ENCODE results near the gene PLEKHA6.
"Not testable (repeated sequence)": the region's sequence is repeated elsewhere in the genome, so short reads cannot be mapped to it uniquely, and the experiment has no call there.

PLEKHA6 gene

DNA sequence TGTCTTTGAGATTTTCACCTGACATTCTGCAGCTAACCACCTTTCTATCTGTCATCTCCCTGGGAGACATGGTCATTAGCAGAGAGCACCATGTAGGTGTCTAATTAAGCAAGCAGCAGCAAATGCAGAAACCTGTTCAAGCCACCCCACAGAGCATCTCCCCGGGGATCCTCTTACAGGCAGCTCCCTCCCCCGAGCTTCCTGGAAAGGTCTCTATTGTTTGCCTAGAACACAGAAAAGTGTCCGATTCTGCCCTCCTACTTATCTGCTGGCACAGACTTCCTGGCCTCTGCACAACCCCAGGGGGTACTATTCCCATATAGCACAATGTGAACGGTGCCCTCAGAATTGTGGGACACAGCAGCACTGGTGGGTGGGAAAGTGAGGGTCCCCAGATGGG is 46.1 kb downstream of the PLEKHA6 start:
- no peak for DNase-seq
- ATAC-seq, result no peak

DNA sequence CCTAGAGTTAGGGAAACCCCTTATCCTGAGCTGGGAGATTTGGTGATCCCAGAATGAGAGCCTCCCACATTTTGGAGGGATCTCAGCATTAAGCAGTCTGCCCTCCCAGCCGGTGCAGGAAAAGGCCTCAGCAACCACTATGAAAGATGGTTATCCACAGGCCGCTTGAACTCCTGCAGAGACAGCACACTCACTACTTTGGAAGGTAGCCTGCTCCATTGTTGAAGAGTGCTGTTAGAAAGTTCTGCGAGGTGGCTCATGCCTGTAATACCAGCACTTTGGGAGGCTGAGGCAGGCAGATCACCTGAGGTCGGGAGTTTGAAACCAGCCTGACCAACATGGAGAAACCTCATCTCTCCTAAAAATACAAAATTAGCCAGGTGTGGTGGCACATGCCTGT is 48.8 kb downstream of the PLEKHA6 start:
- ATAC-seq, result not testable (repeated sequence)

DNA sequence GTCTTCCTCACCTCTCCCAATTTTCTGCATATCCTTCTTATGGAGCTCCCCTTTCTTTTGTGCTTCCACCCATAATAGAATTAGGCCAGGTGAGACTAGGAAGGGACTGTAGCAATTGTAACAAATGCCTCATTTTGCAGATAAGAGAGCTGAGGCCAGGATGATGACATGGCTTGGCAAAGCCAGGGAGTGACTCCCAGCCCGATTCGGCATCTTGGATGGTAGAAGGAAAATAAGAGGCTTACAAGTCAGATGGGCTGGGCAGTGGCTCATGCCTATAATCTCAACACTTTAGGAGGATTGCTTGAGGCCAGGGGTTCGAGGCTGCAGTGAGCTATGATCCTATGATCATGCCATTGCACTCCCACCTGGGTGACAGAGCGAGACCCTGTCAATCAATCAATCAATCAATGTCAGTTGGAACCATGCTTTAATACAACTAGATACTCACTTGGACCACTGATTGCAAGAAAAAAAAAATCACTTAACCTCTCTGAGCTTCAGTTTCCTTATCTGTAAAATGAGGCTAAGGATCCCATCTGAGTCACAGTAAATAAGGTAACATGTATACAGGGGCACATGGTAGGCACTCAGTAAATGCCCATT is 51.6 kb downstream of the PLEKHA6 start:
- ATAC-seq, result no peak

More for the DNA sequence above, 48.8 kb downstream of the PLEKHA6 start:
- DNase-seq, result not testable (repeated sequence)

DNA sequence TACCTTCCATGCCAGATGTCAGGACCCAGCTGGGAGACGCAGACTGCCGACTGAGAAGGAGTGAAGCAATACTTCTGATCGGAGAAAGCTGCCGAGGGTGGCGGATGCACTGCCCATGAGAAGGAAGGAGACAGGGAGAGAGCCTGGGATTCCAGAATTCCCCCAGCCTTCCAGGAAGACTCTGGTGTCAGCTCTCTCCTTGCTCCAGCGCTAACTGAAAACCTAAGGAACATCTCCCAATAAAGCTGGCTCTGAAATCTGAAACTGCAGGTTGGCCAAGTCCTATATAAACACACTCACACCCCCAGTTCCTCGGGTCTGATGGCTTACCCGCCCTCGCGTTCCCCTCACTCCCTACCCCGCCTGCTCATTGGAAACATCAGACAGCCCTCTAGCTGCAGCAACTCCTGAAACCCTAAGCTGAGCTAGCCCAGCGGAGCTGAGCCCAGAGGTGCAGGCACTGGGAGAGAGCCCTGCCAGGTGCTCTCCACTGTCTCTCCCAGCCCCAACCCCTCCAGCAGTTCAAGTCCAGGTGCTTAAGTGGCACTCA is 52.3 kb downstream of the PLEKHA6 start:
- ATAC-seq (no peak), DNase-seq (no peak)

More for the DNA sequence above, 51.6 kb downstream of the PLEKHA6 start:
- DNase-seq, result no peak

DNA sequence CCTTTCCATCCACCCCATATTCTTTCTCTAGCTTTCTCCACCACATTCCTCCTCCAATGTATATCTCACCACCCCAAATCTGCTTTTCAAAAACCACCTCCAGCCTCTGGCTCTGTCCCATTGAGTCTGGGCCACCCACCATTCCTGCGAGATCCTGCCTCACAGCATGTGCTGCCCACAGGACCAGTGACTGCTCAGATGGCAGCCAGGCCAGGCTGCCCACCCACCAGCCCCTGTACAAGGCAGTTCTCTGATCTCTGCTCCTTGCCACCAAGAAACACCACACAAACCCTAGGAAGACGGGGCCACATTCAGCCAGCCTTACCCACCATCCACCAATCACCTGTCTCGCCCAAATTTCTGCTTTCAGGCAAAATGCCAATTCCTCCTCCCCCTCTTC is 53.7 kb downstream of the PLEKHA6 start:
- ATAC-seq (no peak), DNase-seq (no peak)

DNA sequence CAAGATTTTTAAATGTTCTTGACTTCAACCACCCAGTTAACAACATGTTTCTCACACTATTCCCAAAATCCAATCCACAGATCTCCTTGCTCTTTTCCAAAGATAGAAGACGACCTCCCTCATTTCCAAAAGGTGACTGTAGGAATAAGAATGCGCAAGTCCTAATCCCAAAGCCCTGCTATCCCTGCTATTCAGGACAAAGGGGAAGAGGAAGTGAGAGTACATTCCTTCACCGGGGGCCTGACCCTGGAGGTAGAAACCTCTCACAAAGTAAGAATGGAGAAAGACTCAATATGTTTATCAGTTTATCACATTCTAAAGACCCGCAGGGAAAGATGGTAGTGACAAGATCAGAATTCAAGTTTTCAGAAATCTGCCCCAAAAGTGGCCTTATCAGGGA is 55.7 kb downstream of the PLEKHA6 start:
- DNase-seq (no peak), ATAC-seq (no peak)

DNA sequence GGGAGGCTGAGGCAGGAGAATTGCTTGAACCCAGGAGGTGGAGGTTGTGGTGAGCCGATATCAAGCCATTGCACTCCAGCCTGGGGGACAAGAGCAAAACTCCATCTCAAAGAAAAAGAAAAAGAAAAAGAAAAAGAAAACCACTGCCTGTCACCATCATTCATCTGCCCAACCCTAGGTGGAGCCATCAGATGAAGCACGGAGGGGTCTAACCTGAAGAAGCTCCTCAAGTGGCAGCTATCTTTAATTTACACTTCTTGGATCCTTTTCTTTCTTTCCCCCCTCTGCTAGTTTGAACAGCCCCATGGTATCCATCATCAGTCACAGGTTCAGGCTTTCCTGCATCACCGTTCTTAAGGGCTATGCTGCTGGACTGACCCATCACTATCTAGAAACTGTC is 57.0 kb downstream of the PLEKHA6 start:
- DNase-seq (no peak), ATAC-seq (no peak)

DNA sequence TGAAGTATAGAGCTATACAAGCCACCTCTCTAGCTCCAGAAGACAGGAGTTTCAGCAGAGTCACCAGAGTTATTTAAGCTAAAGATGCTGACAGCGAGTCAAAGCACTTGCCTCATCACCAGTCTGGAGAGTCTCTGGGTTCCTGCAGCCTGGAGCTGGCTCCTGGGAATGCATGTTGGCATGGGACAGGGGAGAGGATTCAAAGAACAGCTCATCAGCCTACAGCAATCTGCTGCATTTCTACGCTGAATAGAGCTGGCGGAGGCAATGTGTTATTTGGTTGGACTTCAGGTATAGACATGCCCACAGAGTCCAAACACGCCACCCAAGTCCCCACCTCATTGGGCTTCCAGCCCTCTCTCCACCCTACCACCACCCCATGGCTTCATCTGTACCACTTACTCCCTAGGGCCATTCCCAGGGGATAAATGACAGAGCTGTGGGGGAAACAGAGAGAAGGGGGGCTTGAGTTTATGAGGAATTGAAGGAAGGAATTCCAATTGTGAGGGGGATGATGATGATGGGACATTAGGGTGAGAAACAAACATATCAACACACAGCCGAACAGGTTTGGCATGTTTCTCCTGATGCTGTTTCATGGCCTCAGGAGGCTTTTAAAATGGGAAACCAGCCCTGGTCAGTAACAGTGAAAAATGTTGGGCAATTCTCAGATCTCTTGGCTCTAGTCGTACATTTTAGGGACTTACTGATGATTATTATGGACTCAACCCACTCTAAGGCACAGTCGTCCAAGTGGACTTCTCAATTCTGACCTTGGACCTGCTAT is 58.4 kb downstream of the PLEKHA6 start:
- ATAC-seq, result no peak
- no peak for DNase-seq

DNA sequence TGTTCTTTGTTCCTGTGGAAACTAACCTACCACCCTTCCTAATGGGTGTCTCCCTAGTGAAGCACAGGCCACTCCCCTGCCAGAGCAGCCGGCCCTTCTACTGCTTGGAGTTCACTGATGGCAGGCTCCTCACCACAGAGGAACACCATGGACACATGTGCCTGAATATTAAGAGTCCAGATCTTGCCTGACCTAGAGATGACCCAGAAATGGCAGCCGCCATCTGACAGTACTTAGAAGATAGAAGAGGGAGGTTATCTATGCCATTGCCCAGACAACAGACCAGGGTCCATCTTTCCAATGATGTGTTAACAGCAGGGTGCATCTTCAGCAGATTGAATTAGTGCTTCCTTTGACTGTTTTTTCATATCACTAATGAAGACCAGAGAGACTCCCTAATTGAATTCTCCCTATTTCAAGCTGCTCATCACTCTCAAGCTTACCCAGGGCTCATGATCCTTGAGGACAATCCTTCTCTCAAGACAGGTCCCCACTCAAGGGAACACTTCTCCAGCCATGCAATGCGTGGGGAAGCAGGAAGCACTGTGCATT is 59.8 kb downstream of the PLEKHA6 start:
- ATAC-seq (no peak), DNase-seq (no peak)

DNA sequence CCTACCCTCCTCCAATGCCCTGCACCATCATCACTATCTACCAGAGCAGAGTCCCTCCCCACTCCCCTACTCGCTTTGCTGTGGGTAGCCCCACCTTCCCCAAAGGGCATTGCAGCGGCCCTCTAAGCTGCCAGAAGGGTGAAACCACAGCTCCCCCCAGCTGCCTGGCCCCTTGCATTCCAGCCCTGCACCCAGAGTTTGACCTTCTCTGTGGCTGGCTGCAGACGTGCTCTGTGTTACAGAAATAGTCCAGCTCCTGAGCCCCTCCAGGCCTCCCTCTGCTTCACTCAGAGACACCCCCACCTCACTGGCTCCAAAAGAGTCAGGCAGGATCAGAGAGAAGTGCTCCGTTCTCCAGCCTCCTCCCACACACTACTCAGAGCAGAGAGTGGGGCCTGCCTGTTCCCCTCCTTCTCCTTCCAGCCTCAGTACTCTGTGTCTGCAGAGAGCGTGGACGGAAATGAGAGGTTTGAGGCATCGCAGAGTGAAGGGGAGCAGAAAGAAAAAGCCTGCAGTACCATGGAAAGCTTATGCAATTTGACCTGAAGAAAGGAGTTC is 63.2 kb downstream of the PLEKHA6 start:
- DNase-seq, result peak; percentile 29
- ATAC-seq, result peak; percentile 84

DNA sequence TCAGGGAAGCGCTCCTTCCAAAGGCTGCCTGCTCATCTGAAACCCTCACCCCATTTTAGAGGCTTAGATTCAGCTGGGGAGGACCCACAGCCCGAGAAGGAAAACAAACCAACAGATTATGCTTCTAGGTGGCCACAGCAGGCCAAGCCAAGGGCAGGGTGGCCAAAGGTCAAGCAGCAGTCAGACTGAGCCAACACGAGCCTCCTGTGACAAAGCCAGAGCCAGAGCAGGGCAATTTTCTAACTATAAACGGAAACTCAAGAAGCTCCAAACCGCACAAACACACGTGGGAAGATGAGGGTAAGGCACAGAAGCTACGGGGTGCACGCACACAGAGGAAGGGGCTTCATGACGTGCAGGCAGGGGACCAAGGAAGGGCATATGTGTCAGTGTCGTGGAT is 64.1 kb downstream of the PLEKHA6 start:
- no peak for ATAC-seq

DNA sequence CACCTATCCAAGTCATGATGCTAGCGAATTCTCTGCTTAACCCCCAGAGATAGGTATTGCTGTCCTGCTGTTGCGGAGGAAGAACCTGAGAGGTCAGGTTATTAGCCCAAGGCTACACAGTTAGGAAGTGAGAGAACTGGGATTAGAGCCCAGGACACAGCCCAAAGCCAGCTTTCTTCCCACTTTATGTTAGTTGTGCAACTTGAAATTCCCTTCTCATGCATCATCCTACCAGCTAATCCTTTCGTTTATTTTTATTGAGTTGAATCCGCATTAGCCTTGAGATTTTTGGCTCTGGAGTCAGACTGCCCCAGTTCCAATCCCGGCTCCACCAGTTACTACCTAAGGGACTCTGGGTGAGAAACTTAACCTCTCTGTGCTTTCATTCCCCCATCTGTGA is 65.4 kb downstream of the PLEKHA6 start:
- ATAC-seq (no peak), DNase-seq (no peak)

More for the DNA sequence above, 64.1 kb downstream of the PLEKHA6 start:
- DNase-seq, result no peak

DNA sequence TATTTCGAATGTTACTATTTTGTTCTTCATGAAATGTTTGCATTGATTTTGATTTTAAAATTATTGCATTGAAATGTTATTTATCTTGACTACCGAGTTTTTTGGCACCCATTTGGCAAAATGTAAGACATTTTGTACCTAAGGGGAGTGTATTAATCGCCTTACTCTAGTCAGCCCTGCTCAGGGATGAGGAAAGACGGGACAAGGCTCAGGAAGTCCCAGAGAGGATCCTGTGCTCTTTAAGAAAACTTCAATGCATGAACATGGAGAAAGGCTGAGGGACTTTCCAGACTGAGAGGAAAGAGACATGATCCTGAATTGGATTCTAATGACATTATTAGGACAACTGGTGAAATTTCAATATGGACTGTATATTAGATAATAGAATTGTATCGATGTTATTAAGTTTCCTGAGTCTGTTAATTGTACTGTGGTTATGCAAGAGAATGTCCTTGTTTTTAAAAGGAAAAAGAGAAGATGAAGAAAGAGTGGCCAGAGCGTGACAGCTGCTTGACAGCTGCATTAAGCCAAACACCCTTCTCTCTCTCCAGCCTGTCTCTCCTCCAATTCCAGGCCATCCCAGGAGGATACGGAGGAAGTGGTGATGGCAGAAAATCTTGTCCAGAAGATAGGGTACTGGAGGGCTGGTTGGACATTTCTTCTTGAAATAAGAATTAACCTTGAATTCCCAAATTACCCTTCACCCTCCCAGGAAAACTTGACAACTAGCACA is 66.0 kb downstream of the PLEKHA6 start:
- DNase-seq, result no peak
- ATAC-seq, result no peak

DNA sequence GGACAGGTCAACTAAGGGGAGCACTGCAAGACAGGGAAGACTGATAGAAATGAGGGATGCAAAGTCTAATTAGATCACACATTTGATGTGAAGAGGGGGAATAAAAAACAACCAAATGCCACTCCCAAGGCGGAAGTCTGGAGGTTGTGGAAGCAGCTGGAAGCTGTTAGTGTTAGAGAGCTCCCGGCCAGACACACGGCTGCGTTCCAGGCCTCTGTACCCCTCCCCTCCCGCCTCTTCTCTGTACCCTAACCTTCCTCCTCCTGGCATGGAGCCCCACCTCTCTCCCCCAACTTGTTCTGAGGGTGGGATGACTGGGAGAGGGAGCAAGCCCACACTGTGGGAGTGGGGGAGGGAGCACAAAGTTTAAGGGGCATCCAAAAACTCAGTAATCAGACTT is 67.0 kb downstream of the PLEKHA6 start:
- ATAC-seq (no peak), DNase-seq (no peak)

DNA sequence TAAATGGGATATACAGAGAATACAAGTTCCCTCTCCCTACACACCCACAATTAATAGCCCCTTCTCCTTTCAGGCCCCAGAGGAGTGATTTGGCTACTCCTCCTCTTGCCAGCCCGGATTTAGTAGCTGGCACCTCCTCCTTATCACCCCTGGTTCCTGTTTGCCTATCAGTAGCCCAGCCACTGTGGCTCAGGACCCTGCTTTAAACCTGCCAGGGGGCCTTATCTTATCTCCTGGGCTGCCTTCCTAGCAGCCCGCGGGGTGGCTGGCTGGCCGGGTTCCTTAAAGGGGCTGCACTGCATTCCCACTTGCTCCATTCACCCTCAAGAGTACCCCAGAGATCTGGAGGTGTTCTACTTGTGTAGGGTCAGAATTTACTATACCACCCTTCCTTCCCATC is 70.4 kb downstream of the PLEKHA6 start:
- ATAC-seq, result no peak

DNA sequence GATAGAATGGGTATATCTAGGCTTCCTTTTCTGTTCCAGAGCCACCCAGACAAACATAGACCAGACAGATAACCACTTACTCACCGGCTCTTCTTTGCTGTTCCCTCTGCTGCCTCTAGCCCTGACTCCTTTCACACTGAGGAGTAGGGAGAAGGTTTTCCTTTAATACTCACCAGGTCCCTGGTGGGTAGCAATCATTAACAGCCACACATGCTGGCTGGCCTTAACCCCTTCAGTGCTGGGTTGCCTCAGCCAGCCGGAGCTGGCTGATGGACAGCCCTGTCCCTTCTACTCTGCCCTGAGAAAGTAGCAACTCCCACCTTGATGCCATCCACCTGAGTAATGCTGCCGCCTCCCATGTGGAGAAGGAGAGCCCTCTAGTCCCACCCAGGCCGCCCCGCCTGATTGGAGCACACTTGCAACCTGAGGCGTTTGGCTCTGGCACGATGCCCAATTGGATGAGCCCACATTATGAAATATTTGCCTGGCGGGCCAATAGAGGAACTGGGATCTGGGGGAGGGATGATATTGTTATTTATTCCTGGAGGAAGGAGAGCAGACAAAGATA is 71.6 kb downstream of the PLEKHA6 start:
- DNase-seq (no peak), ATAC-seq (no peak)

More for the DNA sequence above, 70.4 kb downstream of the PLEKHA6 start:
- no peak for DNase-seq

DNA sequence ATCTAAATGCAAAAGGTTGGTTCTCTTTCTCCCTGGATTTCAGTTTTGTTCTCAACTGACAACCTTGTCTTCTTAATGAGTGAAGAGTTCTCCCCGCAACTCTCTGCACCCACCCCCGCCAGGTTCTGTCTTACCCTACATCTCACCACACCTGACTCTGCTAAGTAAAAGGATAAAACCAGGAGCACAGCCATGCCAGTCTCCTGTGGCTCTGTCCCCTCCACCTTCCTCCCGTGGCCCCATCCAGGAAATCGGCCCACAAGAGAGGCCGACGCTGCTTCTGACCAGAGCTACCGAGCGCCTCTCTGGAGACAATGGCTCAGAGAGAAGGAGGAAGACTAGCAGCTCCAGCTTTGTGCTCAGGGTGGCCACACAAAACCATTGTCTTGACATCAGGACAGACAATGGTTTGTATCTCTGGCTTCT is 72.2 kb downstream of the PLEKHA6 start:
- ATAC-seq, result no peak
- DNase-seq, result no peak

DNA sequence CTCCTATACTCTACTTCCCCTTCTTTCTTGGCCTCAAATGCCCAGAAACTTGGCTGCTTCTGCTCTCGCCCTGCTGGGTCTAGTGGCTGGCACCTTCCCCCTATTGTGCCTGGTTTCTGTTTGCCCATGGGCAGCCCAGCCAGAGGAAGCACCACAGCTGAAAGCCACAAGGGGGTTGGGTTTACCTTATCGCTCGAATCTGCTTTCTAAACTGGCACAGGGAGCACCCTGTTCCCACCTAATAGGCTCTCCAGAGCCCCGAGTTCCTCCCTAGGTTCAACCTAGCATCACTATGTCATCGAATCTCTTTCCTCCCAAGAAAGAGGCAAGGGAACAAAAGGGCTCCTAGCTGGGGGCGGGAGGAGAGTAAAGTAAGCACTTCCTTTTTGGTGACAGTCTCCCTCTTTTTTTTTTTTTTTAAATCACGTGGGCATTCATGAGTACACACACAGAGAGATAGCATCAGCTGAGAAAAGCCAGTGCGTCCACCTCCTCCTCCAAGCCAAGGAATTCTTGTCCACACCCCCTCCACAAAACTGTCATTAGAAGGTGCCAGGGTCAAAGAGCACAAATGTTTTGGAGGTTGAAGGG is 72.8 kb downstream of the PLEKHA6 start:
- peak; percentile 32 for DNase-seq

DNA sequence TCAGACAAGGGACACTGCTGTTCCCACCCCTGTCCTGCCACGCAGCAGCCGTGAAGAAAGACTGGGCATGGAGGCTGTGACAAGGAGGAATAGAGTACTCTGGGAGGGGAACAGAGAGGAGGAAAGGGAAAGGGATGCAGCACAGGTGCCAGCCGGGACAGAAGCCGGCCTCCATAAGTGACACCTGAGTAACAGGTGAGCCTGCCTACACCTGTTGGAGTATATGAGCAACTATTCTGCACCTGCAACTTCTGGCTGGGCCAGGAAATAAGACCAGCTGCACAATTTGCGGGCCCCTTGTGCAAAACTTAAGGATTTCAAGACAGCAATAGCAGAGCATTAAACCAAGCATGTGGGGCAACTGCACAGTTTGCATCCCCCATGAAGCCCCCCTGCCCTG is 73.4 kb downstream of the PLEKHA6 start:
- DNase-seq, result no peak
- no peak for ATAC-seq

More for the DNA sequence above, 72.8 kb downstream of the PLEKHA6 start:
- ATAC-seq, result peak; percentile 66

DNA sequence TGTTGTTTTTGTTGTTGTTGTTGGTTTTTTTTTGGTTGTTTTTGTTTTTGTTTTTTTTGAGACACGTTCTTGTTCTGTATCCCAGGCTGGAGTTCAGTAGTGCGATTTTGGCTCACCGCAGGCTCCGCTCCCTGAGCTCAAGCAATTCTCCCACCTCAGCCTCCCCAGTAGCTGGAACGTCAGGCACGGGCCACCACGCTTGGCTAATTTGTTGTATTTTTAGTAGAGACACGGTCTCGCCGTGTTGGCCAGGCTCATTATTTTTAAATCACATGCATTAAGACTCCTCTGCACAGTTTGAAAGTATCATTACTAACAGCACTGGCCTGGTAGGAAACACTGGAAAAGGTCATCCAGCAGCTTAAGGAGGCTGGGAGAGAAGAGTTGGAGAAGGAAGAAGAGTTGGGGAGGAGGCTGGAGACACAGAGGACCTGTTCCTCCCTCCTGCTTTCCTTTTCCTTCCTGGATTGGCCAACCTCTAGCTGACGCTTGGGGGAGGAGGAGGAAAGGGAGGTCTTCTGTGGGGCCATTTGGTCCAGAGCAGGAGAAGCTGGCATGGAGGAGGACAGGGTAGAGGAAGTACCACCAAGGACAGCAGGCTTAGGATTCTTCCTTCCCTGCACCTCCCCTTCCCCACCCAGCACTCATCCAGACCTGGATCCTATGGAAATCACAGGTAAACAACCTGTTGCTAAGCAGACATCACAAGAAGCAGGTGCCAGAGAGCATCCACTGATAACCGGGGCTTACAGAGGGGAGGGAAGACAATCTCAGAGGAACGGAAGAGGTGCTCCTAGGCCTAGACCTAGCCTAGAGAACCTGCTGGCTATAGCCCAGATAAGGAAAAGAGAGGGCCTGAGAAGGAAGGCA is 74.1 kb downstream of the PLEKHA6 start:
- no peak for ATAC-seq
- DNase-seq, result no peak
